Skeletal muscle cell (primary cell): ENCODE results near the gene NELL1.
"Not testable (repeated sequence)": the region's sequence is repeated elsewhere in the genome, so short reads cannot be mapped to it uniquely, and the experiment has no call there.

Source experiments
- DNase-seq: peaks from one replicate; pipeline ENCODE4 v3.0.0-alpha.2; 2010; ENCODE audit warnings: low read depth
- H3K4me3 ChIP-seq: 2 replicates; pipeline ENCODE4 v1.5.1; 2011; ENCODE audit warnings: low read depth, mild to moderate bottlenecking, control low read depth, low read length, moderate library complexity

Gene NELL1

DNA sequence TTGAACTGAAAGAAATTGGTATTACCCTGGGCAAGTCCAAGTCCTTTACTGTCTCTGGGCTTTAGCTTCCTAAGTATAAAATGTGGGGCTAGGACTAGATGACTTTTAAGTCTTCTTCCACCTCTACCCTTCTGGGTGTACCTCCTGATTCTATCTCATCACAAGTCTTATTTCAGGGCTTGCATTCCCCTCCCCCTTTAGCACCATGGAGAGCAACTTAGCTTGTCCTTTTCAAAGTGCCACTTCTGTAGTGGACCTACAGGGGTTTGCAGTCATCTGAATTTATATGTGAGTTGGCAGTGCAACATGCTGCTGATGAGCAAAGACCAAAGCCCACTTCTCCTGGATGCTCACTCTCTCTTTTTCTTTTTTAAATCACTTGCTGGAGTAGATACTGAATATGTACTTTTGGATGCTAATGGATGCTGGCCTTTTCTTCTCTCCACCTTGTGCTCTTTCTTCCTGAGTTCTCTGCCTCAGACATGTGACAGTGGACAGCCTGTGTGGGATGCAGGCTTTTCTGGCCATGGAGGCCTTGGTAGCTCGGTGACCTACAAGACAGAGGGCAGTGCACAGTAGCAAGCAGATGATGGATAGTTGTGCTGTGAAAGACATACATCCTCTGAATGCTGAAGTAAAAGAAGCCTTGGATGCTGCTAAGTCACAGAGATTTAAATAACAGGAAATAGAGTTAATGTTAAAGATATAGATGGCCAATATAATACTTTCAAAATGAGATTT lies 185.0 kb downstream of the NELL1 start:
- H3K4me3 ChIP-seq = no peak overlapping the region
- no peak for DNase-seq

DNA sequence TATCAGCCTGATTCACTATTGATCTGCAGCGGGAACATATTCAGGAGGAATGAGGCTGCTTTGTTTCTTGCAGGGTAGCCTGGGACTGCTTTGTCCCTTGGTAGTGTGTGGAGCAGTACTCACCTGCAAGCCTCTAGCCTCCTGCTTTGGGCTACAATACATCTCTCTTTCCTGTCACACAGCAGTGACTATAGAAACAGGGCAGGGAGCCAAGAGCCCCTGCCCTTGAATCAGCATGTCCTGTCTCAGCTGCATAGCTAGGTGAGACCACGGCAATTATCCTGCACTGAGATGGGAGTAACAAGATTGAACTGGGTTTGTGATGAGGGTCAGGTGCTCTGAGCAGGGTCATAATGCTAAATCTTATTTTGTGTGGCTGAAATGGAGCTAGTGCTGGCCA lies 191.9 kb downstream of the NELL1 start:
- DNase-seq = no peak
- H3K4me3 ChIP-seq = no peak overlapping the region

DNA sequence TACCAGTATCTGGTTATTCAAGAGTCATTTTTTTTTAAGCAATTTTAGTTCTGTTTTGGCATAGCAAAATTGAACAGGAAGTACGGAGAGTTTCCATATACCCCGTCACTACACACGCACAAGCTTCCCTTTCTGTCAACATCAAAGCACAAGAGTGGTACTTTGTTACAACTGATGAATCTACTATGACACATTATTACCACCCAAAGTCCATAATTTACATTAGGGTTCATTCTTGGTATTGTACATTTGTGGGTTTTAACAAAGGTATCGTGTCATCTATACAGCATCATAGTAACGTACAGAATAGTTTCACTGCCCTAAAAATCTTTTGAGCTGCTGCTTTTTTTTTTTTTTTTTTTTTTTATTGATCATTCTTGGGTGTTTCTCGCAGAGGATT lies 192.9 kb downstream of the NELL1 start:
- not testable (repeated sequence) for H3K4me3 ChIP-seq, DNase-seq

GRCh38 chr11:20864628-20865027 lies 195.2 kb downstream of the NELL1 start:
- H3K4me3 ChIP-seq = no peak overlapping the region
- DNase-seq = no peak

DNA sequence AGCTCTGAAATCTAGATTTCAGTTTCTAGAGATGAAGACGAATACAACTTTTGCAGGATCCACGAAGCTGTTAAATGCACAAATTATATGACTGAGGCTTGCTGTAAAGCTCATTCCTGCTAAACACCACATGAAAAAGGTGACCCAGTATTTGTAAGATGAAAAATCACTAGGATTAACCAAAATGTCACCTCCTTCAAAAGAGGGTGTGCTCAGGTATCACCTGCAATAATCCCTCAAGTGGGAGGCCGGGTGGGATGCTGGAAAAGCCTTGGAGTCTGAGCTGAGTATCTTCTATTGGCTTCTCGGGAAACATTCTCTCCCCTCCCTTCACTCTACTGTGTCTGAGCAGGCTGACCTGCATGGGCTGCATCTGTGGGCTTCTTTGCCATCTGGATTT lies 195.8 kb downstream of the NELL1 start:
- H3K4me3 ChIP-seq = no peak overlapping the region
- no peak for DNase-seq

DNA sequence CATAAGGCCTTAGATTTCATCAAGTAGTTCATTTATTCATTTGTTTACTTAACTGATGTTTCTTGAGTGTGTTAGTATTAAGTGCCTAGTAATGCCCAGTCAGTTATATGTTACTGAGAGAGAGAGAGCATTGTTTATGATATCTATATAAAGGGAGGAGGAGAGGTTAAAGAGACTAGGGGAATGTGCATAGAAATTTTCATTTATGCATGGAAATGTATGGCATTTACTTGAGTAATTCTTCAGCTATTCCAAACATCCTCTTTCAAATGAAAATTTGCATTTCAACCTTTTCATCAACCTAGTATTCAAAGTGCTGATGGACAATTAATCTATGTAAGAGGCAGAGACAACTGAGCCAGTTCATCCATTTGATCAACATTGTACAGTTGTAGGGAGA lies 199.7 kb downstream of the NELL1 start:
- no peak for DNase-seq
- H3K4me3 ChIP-seq = no peak overlapping the region

- DNase-seq = no peak
- H3K4me3 ChIP-seq = no peak overlapping the region
These were observed 203.7 kb downstream of the NELL1 start for GRCh38 chr11:20873054-20873453.

DNA sequence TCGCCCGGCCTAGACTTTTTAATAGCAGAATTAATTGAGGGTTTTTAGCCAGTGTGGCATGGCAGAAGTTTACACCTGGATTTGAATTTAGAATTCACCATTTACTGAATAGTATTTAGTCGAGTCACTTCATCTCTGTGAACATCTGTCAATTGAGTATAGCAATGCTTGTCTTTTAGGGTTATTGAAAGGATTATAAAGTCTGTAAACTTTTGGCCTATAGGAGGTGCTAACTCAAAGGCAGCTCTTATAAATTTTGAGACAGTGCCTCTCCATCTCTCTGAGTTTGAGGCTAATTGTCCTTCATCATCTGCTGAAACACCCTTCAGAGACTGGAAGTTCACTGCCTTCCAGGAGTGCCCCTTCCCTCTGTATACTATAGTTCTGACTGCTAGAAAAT lies 205.0 kb downstream of the NELL1 start:
- DNase-seq = no peak

GRCh38 chr11:20875889-20876288 lies 206.5 kb downstream of the NELL1 start:
- H3K4me3 ChIP-seq = no peak overlapping the region
- no peak for DNase-seq

More for the DNA sequence above, 205.0 kb downstream of the NELL1 start:
- no peak overlapping the region for H3K4me3 ChIP-seq

- no peak for DNase-seq
- H3K4me3 ChIP-seq = no peak overlapping the region
These were observed 207.4 kb downstream of the NELL1 start for GRCh38 chr11:20876738-20877137.

- DNase-seq = no peak
- no peak overlapping the region for H3K4me3 ChIP-seq
These were observed 210.7 kb downstream of the NELL1 start for GRCh38 chr11:20880094-20880493.

- DNase-seq = no peak
- H3K4me3 ChIP-seq = no peak overlapping the region
These were observed 212.1 kb downstream of the NELL1 start for GRCh38 chr11:20881328-20882079.

DNA sequence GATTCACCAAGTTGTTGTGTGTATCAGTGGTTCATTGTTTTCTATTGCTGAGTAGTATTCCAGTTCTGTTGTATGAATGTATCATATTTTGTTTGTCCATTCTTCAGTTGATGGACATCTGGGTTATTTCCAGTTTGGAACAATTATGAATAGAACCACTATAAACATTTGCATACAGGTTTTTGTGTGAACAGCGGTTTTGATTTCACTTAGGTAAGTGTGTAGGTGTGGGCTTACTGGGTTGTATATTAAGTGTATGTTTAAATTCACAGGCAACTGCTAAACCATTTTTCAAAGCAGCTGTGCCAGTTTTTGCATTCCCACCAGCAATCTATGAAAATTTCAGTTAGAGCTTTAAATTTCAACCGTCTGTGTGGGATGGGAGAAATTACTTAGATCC lies 217.8 kb downstream of the NELL1 start:
- no peak for DNase-seq
- no peak overlapping the region for H3K4me3 ChIP-seq

GRCh38 chr11:20894296-20894695 lies 224.9 kb downstream of the NELL1 start:
- no peak for DNase-seq
- no peak overlapping the region for H3K4me3 ChIP-seq

- no peak for DNase-seq
- H3K4me3 ChIP-seq = no peak overlapping the region
These were observed 240.8 kb downstream of the NELL1 start for GRCh38 chr11:20909995-20910726.

DNA sequence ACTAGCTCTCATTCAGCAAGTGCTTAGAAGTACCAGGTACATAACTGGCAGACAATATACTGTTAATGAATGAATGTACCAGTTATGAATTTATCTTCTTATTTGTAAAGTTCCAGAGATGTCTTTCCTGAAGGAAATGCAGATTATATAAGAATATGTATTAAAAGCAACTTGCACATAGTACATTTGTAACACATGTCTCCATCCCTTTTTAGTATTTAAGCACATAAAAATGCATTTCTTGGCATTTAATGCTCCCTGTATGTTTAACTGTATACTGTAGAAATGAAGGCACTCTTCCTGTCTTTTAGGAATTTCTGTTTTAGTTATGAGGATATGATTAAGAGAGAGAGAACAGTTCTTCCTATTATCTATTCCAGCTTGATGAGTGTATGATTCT lies 241.3 kb downstream of the NELL1 start:
- no peak for DNase-seq
- H3K4me3 ChIP-seq = no peak overlapping the region

GRCh38 chr11:20912065-20912821 lies 242.9 kb downstream of the NELL1 start:
- no peak overlapping the region for H3K4me3 ChIP-seq
- DNase-seq = no peak

GRCh38 chr11:20912922-20913512 lies 243.6 kb downstream of the NELL1 start:
- no peak for DNase-seq
- H3K4me3 ChIP-seq = no peak overlapping the region

DNA sequence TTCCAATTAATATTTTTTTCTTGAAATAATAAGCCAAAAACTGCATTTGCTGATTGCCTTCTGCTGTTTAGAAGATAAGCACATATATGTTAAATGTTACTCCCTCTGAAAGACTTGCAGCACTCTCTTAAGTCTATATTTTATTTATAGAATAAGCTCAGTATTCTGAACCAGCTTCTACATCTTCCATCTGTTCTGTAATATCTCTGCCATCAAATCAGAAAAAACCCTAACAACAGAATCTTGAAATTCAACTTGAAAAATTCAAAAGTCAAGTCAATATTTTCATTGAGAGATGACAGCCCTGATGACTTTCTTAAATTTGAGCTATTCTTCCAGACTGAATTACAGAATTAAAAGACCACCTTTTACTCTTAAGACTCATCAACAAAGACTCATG lies 247.9 kb downstream of the NELL1 start:
- no peak overlapping the region for H3K4me3 ChIP-seq
- no peak for DNase-seq
